K562 (cell line): Measurements from ENCODE around the gene GALNT12.

Experiments
- CTCF ChIP-seq, 3 experiments: IDR thresholded peaks in 2 of 3; conservative IDR thresholded peaks in 1 of 3; 2 replicates each; pipeline ENCODE4 v1.5.1; 2011 to 2012; ENCODE audit warnings: low read length in 3 of 3, mild to moderate bottlenecking in 3 of 3, control low read depth in 2 of 3, improper control_type of control experiment in 1 of 3, inconsistent platforms in 1 of 3, low read depth in 1 of 3, mixed read lengths in 1 of 3, moderate library complexity in 1 of 3; ENCODE audit not compliant: insufficient read depth in 2 of 3
- EZH2 ChIP-seq: IDR thresholded peaks from 2 replicates; pipeline ENCODE4 v1.6.1; 2012; ENCODE audit warnings: low read depth, mild to moderate bottlenecking, inconsistent platforms, low read length, borderline replicate concordance
- HNRNPH1 ChIP-seq: fragments of 200-400 bp; formaldehyde crosslinking; optimal IDR thresholded peaks from 2 replicates; pipeline ENCODE3; 2017; ENCODE audit warnings: low read depth, mild to moderate bottlenecking, low read length, moderate library complexity
- MAX ChIP-seq: sonication (generic); formaldehyde crosslinking; IDR thresholded peaks from 2 replicates; pipeline ENCODE4 v1.9.0; 2022; ENCODE audit warnings: mild to moderate bottlenecking, missing genetic modification reagents
- MECOM ChIP-seq: fragments of 250-450 bp; sonication (Bioruptor Pico); IDR thresholded peaks from 2 replicates; pipeline ENCODE4 v1.8.0; 2022; ENCODE audit warnings: inconsistent platforms
- NBN ChIP-seq: fragments of 450-650 bp; IDR thresholded peaks from 2 replicates; pipeline ENCODE4 v1.6.1; 2016; ENCODE audit warnings: low read depth, mild to moderate bottlenecking
- POLR2H ChIP-seq: IDR thresholded peaks from 2 replicates; pipeline ENCODE4 v1.6.1; 2016; ENCODE audit warnings: missing genetic modification characterization, low read depth, mild to moderate bottlenecking, control low read depth, missing compliant biosample characterization, moderate library complexity
- RCOR1 ChIP-seq, 2 experiments: IDR thresholded peaks; 2 replicates each; pipeline ENCODE4 v1.6.1; 2012; ENCODE audit warnings: low read depth in 2 of 2, low read length in 2 of 2, borderline replicate concordance in 1 of 2, improper control_type of control experiment in 1 of 2
- TAF1 ChIP-seq: IDR thresholded peaks from 2 replicates; pipeline ENCODE4 v1.6.1; 2011; ENCODE audit warnings: mild to moderate bottlenecking, low read length, moderate library complexity; ENCODE audit not compliant: insufficient read depth, control insufficient read depth, severe bottlenecking; ENCODE audit errors: extremely low read depth
- TCF7 ChIP-seq: sonication (generic); IDR thresholded peaks from 2 replicates; pipeline ENCODE4 v1.6.1; 2016; ENCODE audit warnings: antibody characterized with exemption, borderline replicate concordance
- TEAD1 ChIP-seq, 2 experiments: fragments of 450-650 bp in 1 of 2; sonication (generic) in 1 of 2; formaldehyde crosslinking; IDR thresholded peaks; 2 replicates each; pipeline versions ENCODE4 v1.4.0 to v1.8.0; 2020 to 2022; ENCODE audit warnings: mild to moderate bottlenecking in 2 of 2, missing genetic modification reagents in 1 of 2
- ZBTB33 ChIP-seq: sonication (generic); formaldehyde crosslinking; IDR thresholded peaks from 2 replicates; pipeline ENCODE4 v1.8.1; 2023; ENCODE audit warnings: mild to moderate bottlenecking, missing genetic modification reagents

- TF ChIP-seq TCF7 (no peak), HNRNPH1 (no peak), MAX (CRISPR knock-in tag) (no peak), MECOM (no peak), ZBTB33 (CRISPR knock-in tag) (no peak), TAF1 (no peak), CTCF (IDR thresholded peaks at IDR 0.05 in 2 of 3, conservative IDR thresholded peaks at IDR 0.05 in 1 of 3; ENCODE audit: insufficient read depth in 2 of 3, low read depth in 1 of 3, low read length in 3 of 3) (no peak), RCOR1 (IDR thresholded peaks at IDR 0.05; ENCODE audit: borderline replicate concordance in 1 of 2, low read depth in 2 of 2, low read length in 2 of 2) (no peak), TEAD1 (CRISPR knock-in tag; IDR thresholded peaks at IDR 0.05) (no peak), NBN (no peak), EZH2 (no peak), POLR2H (no peak)
Measured at GRCh38 chr9:98883276-98883675, 75.8 kb downstream of the GALNT12 start.
